ENCODE results near the gene ZBTB43. TPM values are rescaled to one million over a fixed set of nuclear protein-coding genes. Genes with fewer than 3 reads are reported as not detected.

ZBTB43 gene, protein sequence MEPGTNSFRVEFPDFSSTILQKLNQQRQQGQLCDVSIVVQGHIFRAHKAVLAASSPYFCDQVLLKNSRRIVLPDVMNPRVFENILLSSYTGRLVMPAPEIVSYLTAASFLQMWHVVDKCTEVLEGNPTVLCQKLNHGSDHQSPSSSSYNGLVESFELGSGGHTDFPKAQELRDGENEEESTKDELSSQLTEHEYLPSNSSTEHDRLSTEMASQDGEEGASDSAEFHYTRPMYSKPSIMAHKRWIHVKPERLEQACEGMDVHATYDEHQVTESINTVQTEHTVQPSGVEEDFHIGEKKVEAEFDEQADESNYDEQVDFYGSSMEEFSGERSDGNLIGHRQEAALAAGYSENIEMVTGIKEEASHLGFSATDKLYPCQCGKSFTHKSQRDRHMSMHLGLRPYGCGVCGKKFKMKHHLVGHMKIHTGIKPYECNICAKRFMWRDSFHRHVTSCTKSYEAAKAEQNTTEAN
- 10 to 100 TPM; 12.0 to 12.7 TPM for total RNA-seq

DNA sequence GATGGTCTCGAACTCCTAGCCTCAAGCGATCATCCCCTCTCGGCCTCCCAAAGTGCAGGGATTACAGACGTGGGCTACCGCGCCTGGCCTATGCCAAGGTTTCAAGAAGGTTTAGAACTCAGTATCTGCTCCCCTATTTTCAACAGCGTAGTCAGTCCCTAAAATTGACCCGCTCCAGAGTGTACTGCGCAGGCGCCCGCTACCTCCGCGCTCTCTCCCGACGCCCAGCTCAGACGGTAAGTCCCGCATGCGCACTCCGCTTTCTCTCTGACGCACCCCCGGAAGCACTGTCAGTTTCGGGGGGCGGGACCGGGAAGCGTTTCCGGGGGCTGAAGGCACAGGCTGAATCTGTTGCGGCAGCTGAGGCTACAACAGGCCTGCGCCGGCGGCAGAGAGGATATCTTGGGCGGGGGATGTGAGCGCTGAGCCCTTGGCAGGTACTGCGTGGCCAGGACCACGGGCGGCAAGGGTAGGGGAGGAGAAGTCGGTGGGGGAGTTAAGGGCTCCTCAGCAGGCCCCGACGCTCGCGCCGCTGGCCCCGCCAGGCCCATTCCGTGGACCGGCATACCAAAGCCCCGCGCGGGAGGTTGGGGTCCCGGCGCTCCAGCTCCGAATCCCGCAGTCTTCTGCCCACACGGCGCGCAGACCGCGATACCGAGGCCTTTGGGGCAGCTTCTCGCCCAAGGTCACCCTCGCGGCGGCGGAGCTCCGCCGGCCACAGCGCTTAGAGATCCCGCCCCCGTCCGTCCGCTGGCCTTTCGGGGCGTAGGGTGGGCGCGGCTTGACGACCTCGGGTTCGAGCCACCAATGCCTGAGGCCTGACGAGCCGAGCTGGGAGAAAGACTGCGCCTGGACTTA lies at the start of gene ZBTB43:
Gene ZBTB43, plus strand, starts transcription at position 345 of the 858 bp plus-strand sequence. CDS start 27,470 bp downstream, outside the sequence.

DNA sequence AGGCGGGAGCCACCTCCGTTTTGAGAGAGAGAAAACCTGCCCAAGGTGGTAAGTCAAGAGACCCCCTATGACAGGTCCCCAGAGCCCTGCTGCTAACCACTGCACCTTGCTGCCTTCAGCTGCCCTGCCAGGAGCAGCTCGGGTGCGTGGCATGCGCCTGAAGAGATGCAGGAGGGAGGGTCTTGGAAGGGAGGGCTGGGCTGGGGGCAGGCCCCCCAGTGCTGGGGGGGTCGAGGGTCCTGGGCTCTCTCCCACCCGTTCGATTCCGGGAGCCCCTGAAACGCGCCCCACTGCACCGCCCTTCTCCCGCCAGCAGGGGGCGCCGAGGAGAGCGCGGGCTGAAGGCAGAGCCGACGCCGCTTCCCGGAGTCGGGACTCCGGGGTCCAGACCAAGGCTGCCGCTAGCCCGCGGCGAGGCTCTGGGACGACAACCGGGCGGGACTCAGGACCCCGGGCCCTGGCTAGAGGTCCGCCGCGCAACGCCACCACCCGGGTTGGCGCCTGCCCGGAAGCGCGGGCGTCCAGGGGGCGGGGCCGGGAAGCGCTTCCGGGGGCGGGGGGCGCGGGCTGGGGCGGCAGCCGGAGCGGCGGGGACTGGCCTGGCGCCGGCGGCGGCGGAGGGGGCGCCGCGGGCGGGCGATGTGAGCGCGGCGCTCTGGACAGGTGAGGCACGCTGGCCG lies 55.4 kb downstream of the ZBTB43 start, which contains the start of gene ZBTB34:
Gene ZBTB34, plus strand, starts transcription at position 563 of the 680 bp plus-strand sequence. CDS start 18,761 bp downstream, outside the sequence.

Other genes with a start within 250 kb of the ZBTB43 start
- not detected for gene LMX1B, start 191.1 kb upstream of the ZBTB43 start, total RNA-seq
- gene ZBTB34, start 55.6 kb downstream of the ZBTB43 start, total RNA-seq, result 1 to 10 TPM; 7.2 to 9.7 TPM
- gene RALGPS1, start 109.7 kb downstream of the ZBTB43 start, total RNA-seq, result 1 to 10 TPM; 2.7 to 4.5 TPM